ENCODE measurements around the gene CAMK1D. TPM values are rescaled to one million over a fixed set of nuclear protein-coding genes. Genes with fewer than 3 reads are reported as not detected.

Gene CAMK1D
- total and polyA plus RNA-seq, 5 donors, result 15.2 to 44.1 (median 26.6) TPM

DNA sequence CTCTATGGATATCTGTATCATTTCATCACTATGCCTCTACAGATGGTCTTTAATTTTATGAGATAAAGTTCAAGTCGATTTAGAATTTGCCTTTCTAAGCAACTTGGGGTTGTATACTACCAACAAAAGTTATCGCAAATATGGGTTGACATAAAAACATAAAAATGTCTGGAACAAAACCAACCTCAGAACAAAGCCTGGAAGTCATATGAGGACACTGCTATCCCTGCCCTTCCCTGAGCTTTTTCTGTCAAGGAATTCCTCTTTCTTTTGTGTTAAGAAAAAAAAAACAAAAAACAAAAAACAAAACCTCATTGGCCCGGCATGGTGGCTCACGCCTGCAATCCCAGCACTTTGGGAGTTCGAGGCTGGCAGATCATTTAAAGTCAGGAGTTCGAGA lies 319.3 kb downstream of the CAMK1D start:
- Histone ChIP-seq H3K4me3 (ENCODE audit: low read length) (no peak overlapping the region), H3K9me3 (ENCODE audit: control insufficient read depth, low read length) (no peaks in the 10 kb centered on the region), H3K4me1 (ENCODE audit: control insufficient read depth, insufficient read depth, low read length) (no peaks in the 10 kb centered on the region), H3K27ac (ENCODE audit: low read length) (peak overlapping the region; percentile 27), H3K27me3 (ENCODE audit: control insufficient read depth, insufficient read depth) (no peaks in the 10 kb centered on the region)
- WGBS, result 51% methylated on average over 6 of the region's 6 CpGs
- ATAC-seq (no peak), DNase-seq (no peak)
- intact Hi-C loops (cut with DNase I), result no loop called here

DNA sequence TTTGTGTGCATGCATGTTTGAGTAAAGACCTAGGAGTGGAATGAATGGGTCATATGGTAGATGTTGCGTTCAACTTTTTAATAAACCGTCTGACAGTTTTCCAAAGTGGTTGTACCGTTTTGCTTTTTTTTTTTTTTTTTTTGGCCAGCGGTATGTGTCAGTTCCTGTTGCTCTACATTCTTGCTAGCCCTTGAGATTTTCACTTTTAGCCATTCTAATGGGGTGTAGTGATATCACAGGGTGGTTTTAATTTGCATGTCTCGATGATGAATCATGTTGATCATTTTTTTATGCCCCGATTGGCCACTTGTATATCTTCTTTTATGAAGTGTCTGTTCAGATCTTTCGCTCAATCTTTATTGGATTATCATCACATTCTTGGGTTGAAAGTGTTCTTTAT lies 320.7 kb downstream of the CAMK1D start:
- no peak for ATAC-seq
- 96% methylated on average over 7 of the region's 7 CpGs for WGBS
- intact Hi-C loops (cut with DNase I), result no loop called here

DNA sequence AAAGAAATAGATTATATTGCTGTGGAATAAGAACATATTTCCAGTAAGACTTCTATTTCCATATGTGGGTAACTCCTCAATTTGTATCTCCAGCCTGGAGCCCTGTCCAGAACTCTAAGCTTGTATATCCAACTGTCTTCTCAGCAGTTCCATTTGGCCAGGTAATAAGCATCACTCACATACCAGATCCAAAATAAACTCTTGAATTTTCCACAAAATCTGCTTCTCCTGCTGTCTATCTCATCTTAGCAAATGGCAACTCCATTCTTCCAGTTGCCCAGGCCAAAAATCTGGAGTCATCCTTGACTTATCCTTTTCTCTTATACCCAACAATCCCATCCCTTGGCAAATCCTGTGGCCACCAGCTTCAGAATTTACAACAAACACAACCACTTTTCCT lies 325.8 kb downstream of the CAMK1D start:
- Histone ChIP-seq H3K27ac (ENCODE audit: low read length) (no peak overlapping the region), H3K9me3 (ENCODE audit: control insufficient read depth, low read length) (no peaks in the 10 kb centered on the region), H3K27me3 (ENCODE audit: control insufficient read depth, insufficient read depth) (no peaks in the 10 kb centered on the region), H3K4me1 (ENCODE audit: control insufficient read depth, insufficient read depth, low read length) (no peaks in the 10 kb centered on the region), H3K4me3 (ENCODE audit: low read length) (no peak overlapping the region)
- no peak for DNase-seq
- intact Hi-C loops (cut with DNase I), result no loop called here
- ATAC-seq, result no peak

More for the DNA sequence above, 320.7 kb downstream of the CAMK1D start:
- no peak overlapping the region for H3K27ac ChIP-seq (ENCODE audit: low read length)
- H3K4me1 ChIP-seq (ENCODE audit: control insufficient read depth, insufficient read depth, low read length), result no peaks in the 10 kb centered on the region
- H3K27me3 ChIP-seq (ENCODE audit: control insufficient read depth, insufficient read depth), result no peaks in the 10 kb centered on the region
- no peak overlapping the region for H3K4me3 ChIP-seq (ENCODE audit: low read length)
- no peak for DNase-seq
- no peaks in the 10 kb centered on the region for H3K9me3 ChIP-seq (ENCODE audit: control insufficient read depth, low read length)

DNA sequence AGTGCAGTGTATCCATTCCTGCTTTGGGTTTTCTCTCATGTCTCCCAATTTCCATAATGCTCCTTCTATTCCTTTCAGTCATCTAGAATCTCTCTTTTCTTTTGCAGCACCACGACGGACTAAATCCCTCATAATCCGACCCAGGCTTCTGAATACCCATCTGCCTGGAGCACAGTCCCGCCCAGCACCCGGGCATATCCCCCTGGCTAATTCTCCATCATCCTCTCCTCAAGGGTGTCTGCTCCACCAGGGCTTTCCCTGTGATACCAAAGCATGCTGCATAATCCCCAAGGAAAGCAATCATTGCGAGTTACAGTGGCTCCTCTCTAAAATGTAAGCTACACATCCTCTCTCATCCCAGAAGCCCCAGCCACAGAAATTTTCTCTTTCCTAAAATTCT lies 330.3 kb downstream of the CAMK1D start:
- DNase-seq (no peak), ATAC-seq (no peak)
- no peaks in the 10 kb centered on the region for H3K27me3 ChIP-seq (ENCODE audit: control insufficient read depth, insufficient read depth)
- H3K9me3 ChIP-seq (ENCODE audit: control insufficient read depth, low read length), result no peaks in the 10 kb centered on the region
- no peak overlapping the region for H3K4me3 ChIP-seq (ENCODE audit: low read length)
- intact Hi-C loops (cut with DNase I), result no loop called here
- no peak overlapping the region for H3K27ac ChIP-seq (ENCODE audit: low read length)
- H3K4me1 ChIP-seq (ENCODE audit: control insufficient read depth, insufficient read depth, low read length), result no peaks in the 10 kb centered on the region
- WGBS, result 95% methylated on average over 6 of the region's 6 CpGs

DNA sequence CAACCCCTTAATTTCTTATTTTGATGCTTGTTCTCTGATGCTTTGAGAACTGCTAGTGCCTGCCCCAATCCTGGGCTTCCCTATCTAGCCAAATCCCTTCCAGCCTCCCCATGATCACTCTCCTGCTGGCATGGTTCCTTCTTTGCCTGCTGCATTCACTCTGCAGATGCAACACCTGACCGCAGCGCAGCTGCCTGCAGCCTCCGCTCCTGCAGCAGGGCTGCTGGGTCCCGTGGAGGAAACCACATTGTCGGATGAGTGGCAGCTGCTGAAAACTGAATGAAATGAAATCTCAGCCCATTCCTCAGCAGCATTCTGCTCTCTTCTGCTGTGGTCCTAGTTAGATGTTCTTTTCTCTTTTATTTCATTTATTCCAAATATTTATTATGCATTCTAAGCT lies 331.9 kb downstream of the CAMK1D start:
- 84% methylated on average over 5 of the region's 5 CpGs for WGBS
- ATAC-seq, result no peak
- Histone ChIP-seq H3K9me3 (ENCODE audit: control insufficient read depth, low read length) (no peaks in the 10 kb centered on the region), H3K27me3 (ENCODE audit: control insufficient read depth, insufficient read depth) (no peaks in the 10 kb centered on the region), H3K27ac (ENCODE audit: low read length) (no peak overlapping the region), H3K4me1 (ENCODE audit: control insufficient read depth, insufficient read depth, low read length) (no peaks in the 10 kb centered on the region), H3K4me3 (ENCODE audit: low read length) (no peak overlapping the region)
- DNase-seq, result no peak
- intact Hi-C loops (cut with DNase I), result no loop called here

DNA sequence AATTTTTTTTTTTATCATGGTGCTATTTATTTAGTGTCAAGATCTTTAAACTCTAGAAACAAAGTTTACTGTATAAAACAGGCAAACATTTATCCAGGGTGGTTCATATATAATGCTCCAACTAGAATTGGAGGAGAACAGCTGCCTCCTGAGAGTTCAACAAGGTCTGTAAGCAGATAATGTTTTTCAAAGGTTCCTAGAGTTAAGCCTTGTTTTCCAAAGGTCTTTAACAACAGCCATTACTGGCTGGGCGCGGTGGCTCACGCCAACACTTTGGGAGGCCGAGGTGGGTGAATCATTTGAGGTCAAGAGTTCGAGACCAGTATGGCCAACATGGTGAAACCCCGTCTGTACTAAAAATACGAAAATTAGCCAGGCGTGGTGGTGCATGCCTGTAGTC lies 335.4 kb downstream of the CAMK1D start:
- 96% methylated on average over 8 of the region's 8 CpGs for WGBS
- no peak for DNase-seq

DNA sequence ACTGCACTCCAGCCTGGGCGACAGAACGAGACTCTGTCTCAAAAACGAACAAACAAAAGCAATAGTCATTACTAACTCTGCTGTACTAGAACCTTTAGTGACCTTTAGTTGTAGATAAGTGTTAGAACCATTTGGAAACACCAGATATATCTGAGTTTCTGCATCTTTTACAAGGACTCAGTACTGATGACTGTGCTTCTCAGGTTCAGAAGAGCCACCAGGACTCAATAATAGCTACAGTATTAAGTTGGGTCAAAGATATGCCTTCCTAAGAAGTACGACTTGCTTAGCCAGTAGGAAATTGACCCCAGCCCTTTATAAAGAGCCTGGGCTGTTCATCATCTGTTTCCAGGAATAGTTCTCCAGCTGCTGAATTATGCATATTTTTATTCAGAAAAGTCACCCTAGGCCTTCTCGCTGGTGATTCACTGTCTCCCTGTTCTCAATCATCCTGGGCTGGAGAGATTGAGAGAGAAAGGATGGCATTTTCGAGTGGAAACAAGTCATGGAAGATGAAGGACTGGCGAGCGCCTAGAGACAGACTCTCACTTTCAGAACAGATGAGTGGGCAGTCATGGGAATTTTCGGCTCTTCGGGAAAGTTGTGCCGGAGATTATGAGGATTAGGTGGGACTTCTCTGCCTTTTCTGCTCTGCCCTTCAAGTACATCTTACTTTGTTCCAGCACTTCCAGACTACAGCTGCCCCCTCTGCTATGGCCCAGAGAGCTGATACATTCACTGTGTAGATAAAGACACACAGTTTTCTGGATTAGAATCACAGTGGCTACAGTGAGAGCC lies 336.1 kb downstream of the CAMK1D start:
- 86% methylated on average over 11 of the region's 11 CpGs for WGBS

More for the DNA sequence above, 335.4 kb downstream of the CAMK1D start:
- no peaks in the 10 kb centered on the region for H3K9me3 ChIP-seq (ENCODE audit: control insufficient read depth, low read length)
- no peak overlapping the region for H3K4me3 ChIP-seq (ENCODE audit: low read length)
- no peaks in the 10 kb centered on the region for H3K4me1 ChIP-seq (ENCODE audit: control insufficient read depth, insufficient read depth, low read length)
- no peak for ATAC-seq
- H3K27ac ChIP-seq (ENCODE audit: low read length), result no peak overlapping the region
- no peaks in the 10 kb centered on the region for H3K27me3 ChIP-seq (ENCODE audit: control insufficient read depth, insufficient read depth)
- intact Hi-C loops (cut with DNase I), result no loop called here

DNA sequence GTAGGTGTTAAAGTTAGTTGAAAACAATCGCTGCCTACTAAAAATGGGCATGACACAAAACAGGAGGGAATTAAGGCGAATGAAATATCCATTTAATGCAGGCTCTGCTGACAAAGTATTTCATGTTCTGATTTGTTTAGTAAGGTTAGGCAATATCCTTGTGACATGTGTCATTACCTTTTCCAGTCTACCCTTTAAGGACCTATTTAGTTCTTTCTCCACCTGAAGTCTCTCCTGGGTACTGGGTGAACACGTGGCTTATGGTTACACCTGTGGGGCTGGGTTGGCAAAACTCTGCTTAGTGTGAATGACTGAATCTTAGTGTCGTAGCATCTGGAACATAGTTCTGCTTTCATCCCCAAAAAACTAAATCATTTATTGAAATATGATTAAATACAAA lies 338.6 kb downstream of the CAMK1D start:
- 91% methylated on average over 4 of the region's 4 CpGs for WGBS
- Histone ChIP-seq H3K27me3 (ENCODE audit: control insufficient read depth, insufficient read depth) (no peaks in the 10 kb centered on the region), H3K9me3 (ENCODE audit: control insufficient read depth, low read length) (no peaks in the 10 kb centered on the region), H3K27ac (ENCODE audit: low read length) (no peak overlapping the region), H3K4me1 (ENCODE audit: control insufficient read depth, insufficient read depth, low read length) (no peaks in the 10 kb centered on the region), H3K4me3 (ENCODE audit: low read length) (no peak overlapping the region)
- no peak for DNase-seq
- no peak for ATAC-seq
- intact Hi-C loops (cut with DNase I), result no loop called here

More for the DNA sequence above, 336.1 kb downstream of the CAMK1D start:
- intact Hi-C loops (cut with DNase I), result no loop called here
- H3K9me3 ChIP-seq (ENCODE audit: control insufficient read depth, low read length), result no peaks in the 10 kb centered on the region
- no peak overlapping the region for H3K4me3 ChIP-seq (ENCODE audit: low read length)
- ATAC-seq, result no peak
- H3K4me1 ChIP-seq (ENCODE audit: control insufficient read depth, insufficient read depth, low read length), result no peaks in the 10 kb centered on the region
- DNase-seq, result no peak
- H3K27me3 ChIP-seq (ENCODE audit: control insufficient read depth, insufficient read depth), result no peaks in the 10 kb centered on the region
- H3K27ac ChIP-seq (ENCODE audit: low read length), result no peak overlapping the region

DNA sequence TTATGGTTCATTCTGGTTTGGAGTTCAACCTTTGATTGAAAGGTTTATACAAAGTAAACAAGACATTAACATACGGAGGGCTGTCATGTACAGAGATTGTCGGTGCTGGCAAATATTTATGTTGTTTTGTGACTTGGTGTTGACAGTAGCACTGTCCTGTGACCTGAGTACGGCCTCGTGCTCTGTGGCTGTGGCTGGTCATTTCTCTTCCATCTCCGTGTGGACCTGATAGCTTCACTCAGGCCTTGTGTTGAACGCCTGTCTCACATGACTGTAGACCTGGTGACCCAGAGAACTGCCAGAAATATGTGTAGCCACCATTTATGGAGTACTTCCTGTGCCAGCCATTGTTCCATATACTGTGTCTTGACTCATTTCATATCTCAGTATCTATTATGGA lies 340.5 kb downstream of the CAMK1D start:
- no peaks in the 10 kb centered on the region for H3K9me3 ChIP-seq (ENCODE audit: control insufficient read depth, low read length)
- H3K4me1 ChIP-seq (ENCODE audit: control insufficient read depth, insufficient read depth, low read length), result no peaks in the 10 kb centered on the region
- DNase-seq (no peak), ATAC-seq (no peak)
- H3K4me3 ChIP-seq (ENCODE audit: low read length), result no peak overlapping the region
- H3K27ac ChIP-seq (ENCODE audit: low read length), result no peak overlapping the region
- no peaks in the 10 kb centered on the region for H3K27me3 ChIP-seq (ENCODE audit: control insufficient read depth, insufficient read depth)
- WGBS, result 72% methylated on average over 6 of the region's 6 CpGs
- intact Hi-C loops (cut with DNase I), result no loop called here

DNA sequence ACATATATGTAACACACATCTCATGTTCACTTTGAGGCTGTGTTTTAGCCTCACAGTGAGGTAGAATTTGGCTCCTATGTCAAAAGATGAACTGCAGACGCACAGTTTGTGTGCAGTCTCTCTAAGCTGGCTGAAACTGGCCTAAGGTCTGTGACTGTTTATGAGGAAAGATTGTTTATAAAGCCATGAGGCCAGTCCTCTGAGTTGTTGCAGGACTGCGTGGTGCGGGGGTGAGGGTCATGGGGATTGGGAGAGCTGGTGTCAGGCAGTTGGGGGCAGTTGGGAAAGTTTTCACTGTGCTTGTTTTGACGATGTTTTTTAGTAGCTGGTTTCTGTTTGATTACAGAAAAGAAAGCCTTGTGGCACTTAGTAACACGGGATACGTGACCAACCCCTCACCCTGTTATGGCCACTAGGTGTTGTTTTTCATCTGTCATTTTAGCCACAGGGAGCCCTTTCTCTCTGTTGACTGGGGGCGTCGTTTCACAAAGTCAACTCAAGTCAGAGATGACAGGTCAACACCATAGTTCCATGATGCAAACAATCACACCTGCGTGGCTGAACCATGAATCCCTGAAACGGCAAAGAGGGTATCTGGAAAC lies 341.3 kb downstream of the CAMK1D start:
- Histone ChIP-seq H3K27me3 (ENCODE audit: control insufficient read depth, insufficient read depth) (no peaks in the 10 kb centered on the region), H3K4me1 (ENCODE audit: control insufficient read depth, insufficient read depth, low read length) (no peaks in the 10 kb centered on the region), H3K9me3 (ENCODE audit: control insufficient read depth, low read length) (no peaks in the 10 kb centered on the region), H3K27ac (ENCODE audit: low read length) (no peak overlapping the region), H3K4me3 (ENCODE audit: low read length) (no peak overlapping the region)
- DNase-seq (no peak), ATAC-seq (no peak)
- intact Hi-C loops (cut with DNase I), result no loop called here
- WGBS, result 74% methylated on average over 10 of the region's 10 CpGs

DNA sequence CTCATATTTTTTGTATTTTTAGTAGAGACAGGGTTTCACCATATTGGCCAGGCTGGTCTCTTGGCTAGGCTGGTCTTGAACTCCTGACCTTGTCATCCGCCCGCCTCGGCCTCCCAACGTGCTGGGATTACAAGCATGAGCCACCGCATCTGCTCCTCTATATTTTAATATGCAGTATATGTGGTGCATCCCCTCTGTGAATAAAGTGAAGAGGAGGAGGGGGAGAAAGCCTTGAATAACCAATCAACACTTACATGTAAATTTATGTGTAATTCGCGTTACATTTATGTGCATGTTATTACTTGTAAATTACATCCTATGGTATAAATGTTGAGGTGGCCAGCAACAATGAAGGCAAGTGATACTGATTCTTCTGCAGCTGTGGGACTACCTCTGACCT lies 342.2 kb downstream of the CAMK1D start:
- no peaks in the 10 kb centered on the region for H3K27me3 ChIP-seq (ENCODE audit: control insufficient read depth, insufficient read depth)
- no peaks in the 10 kb centered on the region for H3K4me1 ChIP-seq (ENCODE audit: control insufficient read depth, insufficient read depth, low read length)
- H3K27ac ChIP-seq (ENCODE audit: low read length), result no peak overlapping the region
- H3K4me3 ChIP-seq (ENCODE audit: low read length), result no peak overlapping the region
- no peak for ATAC-seq
- no peaks in the 10 kb centered on the region for H3K9me3 ChIP-seq (ENCODE audit: control insufficient read depth, low read length)
- intact Hi-C loops (cut with DNase I), result no loop called here
- no peak for DNase-seq
- 91% methylated on average over 7 of the region's 7 CpGs for WGBS
